K562 (cell line): ENCODE measurements around the gene ENO2. TPM values are rescaled to one million over a fixed set of nuclear protein-coding genes. Genes with fewer than 3 reads are reported as not detected.

Experiments
- ADNP ChIP-seq: fragments of 200-800 bp; sonication (Bioruptor generic); IDR thresholded peaks from 2 replicates; pipeline ENCODE4 v1.6.1; 2016; ENCODE audit warnings: missing genetic modification characterization, missing compliant biosample characterization
- BMI1 ChIP-seq: fragments of 150-350 bp; IDR thresholded peaks from 2 replicates; pipeline ENCODE4 v1.6.1; 2014; ENCODE audit warnings: low read length
- CTCF ChIP-seq, 3 experiments: IDR thresholded peaks in 2 of 3; conservative IDR thresholded peaks in 1 of 3; 2 replicates each; pipeline ENCODE4 v1.5.1; 2011 to 2012; ENCODE audit warnings: low read length in 3 of 3, mild to moderate bottlenecking in 3 of 3, control low read depth in 2 of 3, improper control_type of control experiment in 1 of 3, inconsistent platforms in 1 of 3, low read depth in 1 of 3, mixed read lengths in 1 of 3, moderate library complexity in 1 of 3; ENCODE audit not compliant: insufficient read depth in 2 of 3
- ELF1 ChIP-seq: fragments of 200-800 bp; sonication (Bioruptor generic); IDR thresholded peaks from 2 replicates; pipeline ENCODE4 v1.6.1; 2016; ENCODE audit warnings: missing genetic modification characterization, missing compliant biosample characterization
- ETS2 ChIP-seq: IDR thresholded peaks from 2 replicates; pipeline ENCODE4 v1.6.1; 2016; ENCODE audit warnings: borderline replicate concordance, missing genetic modification characterization, mild to moderate bottlenecking, moderate library complexity, missing compliant biosample characterization; ENCODE audit not compliant: poor library complexity, severe bottlenecking
- FOXP1 ChIP-seq: sonication (generic); formaldehyde crosslinking; IDR thresholded peaks from 2 replicates; pipeline ENCODE4 v1.8.0; 2022; ENCODE audit warnings: mild to moderate bottlenecking, missing genetic modification reagents
- JUN ChIP-seq, 2 experiments: sonication (generic) in 1 of 2; formaldehyde crosslinking in 1 of 2; IDR thresholded peaks; 2 replicates each; pipeline versions ENCODE4 v1.6.1 to v1.8.0; 2012 to 2022; ENCODE audit warnings: borderline replicate concordance in 2 of 2, mild to moderate bottlenecking in 2 of 2, improper control_type of control experiment in 1 of 2, low read depth in 1 of 2, low read length in 1 of 2, missing genetic modification reagents in 1 of 2
- MGA ChIP-seq: fragments of 450-650 bp; IDR thresholded peaks from 2 replicates; pipeline ENCODE4 v1.6.1; 2016; ENCODE audit warnings: mild to moderate bottlenecking, moderate library complexity
- POLR2AphosphoS5 ChIP-seq: IDR thresholded peaks from 2 replicates; pipeline ENCODE4 v1.6.1; 2011; ENCODE audit warnings: mild to moderate bottlenecking, low read depth, low read length, moderate library complexity; ENCODE audit not compliant: control insufficient read depth, insufficient read depth
- SIN3B ChIP-seq: fragments of 450-650 bp; IDR thresholded peaks from 2 replicates; pipeline ENCODE4 v1.6.1; 2017; ENCODE audit warnings: low read depth, mild to moderate bottlenecking, moderate library complexity
- TARDBP ChIP-seq: fragments of 450-650 bp; IDR thresholded peaks from 2 replicates; pipeline ENCODE4 v1.6.1; 2016
- U2AF2 ChIP-seq: fragments of 200-400 bp; formaldehyde crosslinking; optimal IDR thresholded peaks from 2 replicates; pipeline ENCODE3; 2017; ENCODE audit warnings: low read depth, mild to moderate bottlenecking, low read length
- ZNF133 ChIP-seq: fragments of 250-450 bp; sonication (Bioruptor Pico); IDR thresholded peaks from 2 replicates; pipeline ENCODE4 v1.4.0; 2020; ENCODE audit warnings: mild to moderate bottlenecking
- ZNF212 ChIP-seq: fragments of 450-650 bp; formaldehyde crosslinking; IDR thresholded peaks from 2 replicates; pipeline ENCODE4 v1.4.0; 2020; ENCODE audit warnings: mild to moderate bottlenecking
- polyA plus RNA-seq, 8 experiments: library from polyadenylated mRNA; depleted of rRNA in 4 of 8; stranded (reverse) in 5 of 8; unstranded in 3 of 8; fragments of >200 nt; fragmentation: Nextera tagmentation in 2 of 8; fragmentation: Illumina TruSeq in 1 of 8; extraction: Ambion mirVana in 2 of 8; extraction: Trizol in 1 of 8; gene quantifications; 2 replicates each; pipeline versions ENCODE4 v1.2.1 to v1.2.3, GENCODE V29; 2011 to 2014; ENCODE audit warnings: inconsistent platforms in 1 of 8, missing spikeins in 1 of 8
- total RNA-seq, 7 experiments: library from RNA; depleted of rRNA in 6 of 7; stranded (reverse); fragments of >200 nt in 6 of 7; fragmentation: Illumina TruSeq in 2 of 7; extraction: Trizol in 2 of 7; gene quantifications; 2 replicates each; pipeline versions ENCODE4 v1.2.1 to v1.2.3, GENCODE V29; 2011 to 2021; ENCODE audit warnings: low replicate concordance in 1 of 7

The ENO2 gene
- total and polyA plus RNA-seq, 9 of the 15 experiments (the other 6 are each of a cell fraction or from before 2014, with no cell fraction given): 10.9 to 43.3 (median 21.0) TPM

GRCh38 chr12:6867413-6868210 lies 46.8 kb upstream of the ENO2 start, which contains the start of gene TPI1 (continued):
- TF ChIP-seq MGA (peak; percentile 50; the same call in 1 of the 2 replicates), U2AF2 (no peak), JUN (IDR thresholded peaks at IDR 0.05; ENCODE audit: borderline replicate concordance, low read depth, low read length) (no peak), JUN (CRISPR knock-in tag; IDR thresholded peaks at IDR 0.05; ENCODE audit: borderline replicate concordance) (no peak), ETS2 (tag) (no peak), ELF1 (no peak), ADNP (no peak), ZNF133 (CRISPR knock-in tag) (no peak), BMI1 (no peak), ZNF212 (CRISPR knock-in tag) (no peak), FOXP1 (CRISPR knock-in tag) (no peak; the same call in 1 of the 2 replicates), TARDBP (no peak), SIN3B (no peak), CTCF (IDR thresholded peaks at IDR 0.05 in 2 of 3, conservative IDR thresholded peaks at IDR 0.05 in 1 of 3; ENCODE audit: insufficient read depth in 2 of 3, low read depth in 1 of 3, low read length in 3 of 3) (0 out of 6 replicates have a peak, but pooled peaks of 1 of the 3 experiments have one; percentile 3), POLR2AphosphoS5 (peak; percentile 95)
